GM21381 (cell line): ENCODE measurements around the gene ASPRV1.
"Not testable (repeated sequence)": the region's sequence is repeated elsewhere in the genome, so short reads cannot be mapped to it uniquely, and the experiment has no call there.

ENCODE experiments used
- ATAC-seq: cut with Tn5 transposase; IDR thresholded peaks from one replicate; pipeline ENCODE4 v1.9.1; 2021; ENCODE audit warnings: mild to moderate bottlenecking, moderate library complexity; ENCODE audit not compliant: unreplicated experiment

ASPRV1 gene

GRCh38 chr2:69961496-69961895 is at the start of gene ASPRV1:
Gene ASPRV1, minus strand, starts transcription at chr2:69961631. Its CDS starts 195 bp downstream, at chr2:69961436.
- ATAC-seq = no peak

- ATAC-seq = no peak
Measured at GRCh38 chr2:70010576-70011111, 49.2 kb upstream of the ASPRV1 start.

GRCh38 chr2:70009762-70010575 is 48.5 kb upstream of the ASPRV1 start:
- no peak for ATAC-seq

GRCh38 chr2:70008290-70008689 is 46.9 kb upstream of the ASPRV1 start:
- no peak for ATAC-seq

GRCh38 chr2:70007151-70007550 is 45.7 kb upstream of the ASPRV1 start:
- ATAC-seq = no peak

GRCh38 chr2:70006447-70006784 is 45.0 kb upstream of the ASPRV1 start:
- no peak for ATAC-seq

- no peak for ATAC-seq
Measured at GRCh38 chr2:70005752-70006446, 44.5 kb upstream of the ASPRV1 start.

- ATAC-seq = no peak
Measured at GRCh38 chr2:70005216-70005615, 43.8 kb upstream of the ASPRV1 start.

- ATAC-seq = no peak
Measured at GRCh38 chr2:70003093-70003830, 41.8 kb upstream of the ASPRV1 start.

- ATAC-seq = no peak
Measured at GRCh38 chr2:70002241-70002899, 40.9 kb upstream of the ASPRV1 start.

GRCh38 chr2:70000529-70000928 is 39.1 kb upstream of the ASPRV1 start:
- ATAC-seq = not testable (repeated sequence)

- ATAC-seq = no peak
Measured at GRCh38 chr2:69998761-69999160, 37.3 kb upstream of the ASPRV1 start.

- ATAC-seq = no peak
Measured at GRCh38 chr2:69997015-69997830, 35.8 kb upstream of the ASPRV1 start.

- no peak for ATAC-seq
Measured at GRCh38 chr2:69995511-69995910, 34.1 kb upstream of the ASPRV1 start.

GRCh38 chr2:69994166-69994565 is 32.7 kb upstream of the ASPRV1 start:
- ATAC-seq = no peak

- ATAC-seq = no peak
Measured at GRCh38 chr2:69993708-69994107, 32.3 kb upstream of the ASPRV1 start.

- no peak for ATAC-seq
Measured at GRCh38 chr2:69993048-69993565, 31.7 kb upstream of the ASPRV1 start.

- no peak for ATAC-seq
Measured at GRCh38 chr2:69992310-69993047, 31.0 kb upstream of the ASPRV1 start.

GRCh38 chr2:69989441-69990105 is 28.1 kb upstream of the ASPRV1 start:
- ATAC-seq = no peak
